UCSD-AML1 (cell line): Measurements from ENCODE around the gene HPN.

Experiments
- DNase-seq: peaks from one replicate; lab custom pipeline; 2025; ENCODE audit not compliant: unreplicated experiment; lab: John Stamatoyannopoulos, UW

The HPN gene

GRCh38 chr19:35060160-35060855 lies 18.8 kb downstream of the HPN start:
- no peak for DNase-seq

GRCh38 chr19:35061583-35062373 lies 20.3 kb downstream of the HPN start:
- DNase-seq = no peak

- DNase-seq = no peak
Measured at GRCh38 chr19:35062942-35063341, 21.4 kb downstream of the HPN start.

- no peak for DNase-seq
Measured at GRCh38 chr19:35063940-35064818, 22.7 kb downstream of the HPN start.

GRCh38 chr19:35065574-35065973 lies 24.1 kb downstream of the HPN start:
- no peak for DNase-seq

GRCh38 chr19:35066121-35066520 lies 24.6 kb downstream of the HPN start:
- no peak for DNase-seq

GRCh38 chr19:35066691-35067563 lies 25.4 kb downstream of the HPN start:
- peak; percentile 90 for DNase-seq

GRCh38 chr19:35068941-35069634 lies 27.6 kb downstream of the HPN start:
- no peak for DNase-seq

GRCh38 chr19:35069696-35070095 lies 28.2 kb downstream of the HPN start:
- no peak for DNase-seq

GRCh38 chr19:35070471-35070870 lies 28.9 kb downstream of the HPN start:
- no peak for DNase-seq

- DNase-seq = no peak
Measured at GRCh38 chr19:35073516-35073915, 32.0 kb downstream of the HPN start.

- DNase-seq = no peak
Measured at GRCh38 chr19:35073941-35074340, 32.4 kb downstream of the HPN start.

GRCh38 chr19:35074426-35075201 lies 33.1 kb downstream of the HPN start:
- DNase-seq = no peak

GRCh38 chr19:35075202-35076025 lies 33.9 kb downstream of the HPN start:
- DNase-seq = no peak

- DNase-seq = no peak
Measured at GRCh38 chr19:35076026-35076370, 34.5 kb downstream of the HPN start.

- no peak for DNase-seq
Measured at GRCh38 chr19:35076657-35077056, 35.1 kb downstream of the HPN start.

GRCh38 chr19:35077411-35078223 lies 36.1 kb downstream of the HPN start:
- no peak for DNase-seq

- no peak for DNase-seq
Measured at GRCh38 chr19:35079826-35080225, 38.3 kb downstream of the HPN start.
